Keratinocyte (primary cell): Measurements from ENCODE around the gene IL11RA. TPM values are rescaled to one million over a fixed set of nuclear protein-coding genes. Genes with fewer than 3 reads are reported as not detected.
A peak's percentile ranks its signal among the peaks of the same experiment; 100 is the strongest.

Experiments
- DNase-seq: peaks from one replicate; pipeline ENCODE4 v3.0.0-alpha.2; 2011; ENCODE audit warnings: low read depth, missing footprints, low spot score
- FAIRE-seq: peaks from 2 replicates; lab custom pipeline; 2011; peaks lifted over from hg19 to GRCh38; lab: Jason Lieb, UNC
- H2AFZ ChIP-seq: 2 replicates; pipeline ENCODE4 v1.6.0; 2012; ENCODE audit warnings: low read length, control low read depth, inconsistent platforms; ENCODE audit not compliant: control insufficient read depth
- H3K27ac ChIP-seq: 2 replicates; pipeline ENCODE4 v1.5.1; 2011; ENCODE audit warnings: low read length; ENCODE audit not compliant: control insufficient read depth, insufficient read depth
- H3K27me3 ChIP-seq: 3 replicates; pipeline ENCODE4 v1.6.0; 2011; ENCODE audit warnings: low read length; ENCODE audit not compliant: control insufficient read depth, insufficient read depth; ENCODE audit errors: extremely low read depth
- H3K36me3 ChIP-seq, 2 experiments: 2 replicates in 1 of 2; 3 replicates in 1 of 2; pipeline ENCODE4 v1.5.1; 2011; ENCODE audit warnings: low read length in 2 of 2, mild to moderate bottlenecking in 1 of 2; ENCODE audit not compliant: control insufficient read depth in 2 of 2, insufficient read depth in 2 of 2; ENCODE audit errors: extremely low read depth in 1 of 2
- H3K4me1 ChIP-seq: 3 replicates; pipeline ENCODE4 v1.5.1; 2011; ENCODE audit warnings: low read length; ENCODE audit not compliant: control insufficient read depth, insufficient read depth; ENCODE audit errors: extremely low read depth
- H3K4me2 ChIP-seq: 3 replicates; pipeline ENCODE4 v1.6.0; 2011; ENCODE audit warnings: low read depth, low read length; ENCODE audit not compliant: control insufficient read depth, insufficient read depth; ENCODE audit errors: extremely low read depth
- H3K4me3 ChIP-seq, 3 experiments: fragments of 200-600 bp in 1 of 3; sonication (generic) in 1 of 3; 2 replicates in 2 of 3; 3 replicates in 1 of 3; pipeline ENCODE4 v1.5.1; 2011 to 2016; ENCODE audit warnings: low read length in 3 of 3, mild to moderate bottlenecking in 3 of 3, control low read depth in 2 of 3, inconsistent platforms in 1 of 3, low read depth in 1 of 3, mixed read lengths in 1 of 3, mixed run types in 1 of 3, moderate library complexity in 1 of 3; ENCODE audit not compliant: control insufficient read depth in 2 of 3, insufficient read depth in 2 of 3; ENCODE audit errors: extremely low read depth in 1 of 3
- H3K79me2 ChIP-seq: 2 replicates; pipeline ENCODE4 v1.6.0; 2012; ENCODE audit warnings: low read length; ENCODE audit not compliant: control insufficient read depth, insufficient read depth
- H3K9ac ChIP-seq: 3 replicates; pipeline ENCODE4 v1.6.0; 2011; ENCODE audit warnings: low read length; ENCODE audit not compliant: control insufficient read depth, insufficient read depth; ENCODE audit errors: extremely low read depth
- H3K9me1 ChIP-seq: 3 replicates; pipeline ENCODE4 v1.6.0; 2011; ENCODE audit warnings: low read length; ENCODE audit not compliant: control insufficient read depth, insufficient read depth; ENCODE audit errors: extremely low read depth
- H3K9me3 ChIP-seq: 2 replicates; pipeline ENCODE4 v1.5.1; 2012; ENCODE audit warnings: low read depth, low read length; ENCODE audit not compliant: control insufficient read depth
- H4K20me1 ChIP-seq: 3 replicates; pipeline ENCODE4 v1.6.0; 2011; ENCODE audit warnings: low read length; ENCODE audit not compliant: control insufficient read depth, insufficient read depth; ENCODE audit errors: extremely low read depth
- CTCF ChIP-seq, 3 experiments: IDR thresholded peaks in 1 of 3; conservative IDR thresholded peaks in 1 of 3; optimal IDR thresholded peaks in 1 of 3; 2 replicates in 2 of 3; 3 replicates in 1 of 3; pipeline versions ENCODE3 to v1.5.1; 2011; ENCODE audit warnings: low read length in 3 of 3, mild to moderate bottlenecking in 3 of 3, moderate library complexity in 2 of 3, control low read depth in 1 of 3, inconsistent platforms in 1 of 3; ENCODE audit not compliant: insufficient read depth in 2 of 3; ENCODE audit errors: extremely low read depth in 1 of 3
- EZH2 ChIP-seq: IDR thresholded peaks from one replicate; pipeline ENCODE4 v1.6.1; 2012; ENCODE audit warnings: inconsistent platforms, mild to moderate bottlenecking, low read length, moderate library complexity
- dilution Hi-C: fragments of 300-500 bp; cut with MboI; formaldehyde crosslinking; loops from one replicate; pipeline ENCODE4 v1.7.0; 2020; ENCODE audit warnings: low sequenced_read_pairs; ENCODE audit not compliant: extremely low pct_ligation_motif_present
- polyA plus RNA-seq, 5 experiments: library from polyadenylated mRNA; depleted of rRNA in 3 of 5; stranded (reverse) in 3 of 5; stranded (forward) in 1 of 5; unstranded in 1 of 5; fragments of >200 nt; gene quantifications; 1 replicate in 1 of 5; 2 replicates in 3 of 5; 3 replicates in 1 of 5; pipeline versions ENCODE4 v1.2.1 to v1.2.3, GENCODE V29; 2011 to 2012; ENCODE audit warnings: missing spikeins in 2 of 5, low read depth in 1 of 5, low replicate concordance in 1 of 5

The IL11RA gene
- polyA plus RNA-seq, 1 donor (not counting 4 experiments of a cell fraction or from before 2014, with no cell fraction given) = 3.1 TPM

- no peaks in the 10 kb centered on the region for H3K27me3 ChIP-seq
- TF ChIP-seq CTCF (optimal IDR thresholded peaks at IDR 0.05 in 1 of 3, IDR thresholded peaks at IDR 0.05 in 1 of 3, conservative IDR thresholded peaks at IDR 0.05 in 1 of 3; ENCODE audit: extremely low read depth in 1 of 3, insufficient read depth in 2 of 3, low read length in 3 of 3) (peak in 1 of 3 experiments; percentile 17), EZH2 (no peak)
- H2AFZ ChIP-seq = no peak overlapping the region
- no peak overlapping the region for H3K27ac ChIP-seq
- H3K9me3 ChIP-seq = no peaks in the 10 kb centered on the region
- H3K4me2 ChIP-seq = no peak overlapping the region
- H3K4me1 ChIP-seq = no peaks in the 10 kb centered on the region
- dilution Hi-C loops = no loop called here
- no peak overlapping the region for H3K9ac ChIP-seq
- no peaks in the 10 kb centered on the region for H3K9me1 ChIP-seq
- DNase-seq (no peak), FAIRE-seq (no peak)
- no peaks in the 10 kb centered on the region for H4K20me1 ChIP-seq
- no peaks in the 10 kb centered on the region for H3K79me2 ChIP-seq
- no peak overlapping the region for H3K4me3 ChIP-seq
- H3K36me3 ChIP-seq = peaks cover under 1 to 3% of the 10 kb centered on the region in 2 experiments
Measured at GRCh38 chr9:34684145-34684544, 32.2 kb downstream of the IL11RA start.

GRCh38 chr9:34684816-34685215, 32.8 kb downstream of the IL11RA start:
- H4K20me1 ChIP-seq = no peaks in the 10 kb centered on the region
- H3K27ac ChIP-seq = no peak overlapping the region
- DNase-seq (no peak), FAIRE-seq (no peak)
- no peak overlapping the region for H2AFZ ChIP-seq
- no peak overlapping the region for H3K4me2 ChIP-seq
- dilution Hi-C loops = no loop called here
- no peaks in the 10 kb centered on the region for H3K4me1 ChIP-seq
- H3K36me3 ChIP-seq = peaks cover 0 to 3% of the 10 kb centered on the region in 2 experiments
- no peaks in the 10 kb centered on the region for H3K9me1 ChIP-seq
- TF ChIP-seq EZH2 = no peak
- TF ChIP-seq CTCF (optimal IDR thresholded peaks at IDR 0.05 in 1 of 3, IDR thresholded peaks at IDR 0.05 in 1 of 3, conservative IDR thresholded peaks at IDR 0.05 in 1 of 3; ENCODE audit: extremely low read depth in 1 of 3, insufficient read depth in 2 of 3, low read length in 3 of 3) = no peak
- H3K27me3 ChIP-seq = no peaks in the 10 kb centered on the region
- no peaks in the 10 kb centered on the region for H3K79me2 ChIP-seq
- H3K4me3 ChIP-seq = no peak overlapping the region
- no peak overlapping the region for H3K9ac ChIP-seq
- H3K9me3 ChIP-seq = no peaks in the 10 kb centered on the region
